Vagina (tissue), 2 donors: ENCODE measurements around the gene KIF26A. TPM values are rescaled to one million over a fixed set of nuclear protein-coding genes. Genes with fewer than 3 reads are reported as not detected.

Experiments
- DNase-seq, 2 donors: peaks; one replicate each; pipeline ENCODE4 v3.0.0-alpha.2; 2017; ENCODE audit errors: extremely low spot score in 2 of 2
- H3K27ac ChIP-seq: fragments of 200-600 bp; sonication (generic); one replicate; pipeline ENCODE4 v1.5.1; 2019
- H3K27me3 ChIP-seq: fragments of 200-600 bp; sonication (generic); one replicate; pipeline ENCODE4 v1.5.1; 2019
- H3K36me3 ChIP-seq, 2 donors: fragments of 200-600 bp; sonication (generic); one replicate each; pipeline ENCODE4 v1.5.1; 2017 to 2019
- H3K4me1 ChIP-seq: fragments of 200-600 bp; sonication (generic); one replicate; pipeline ENCODE4 v1.5.1; 2019
- H3K4me3 ChIP-seq, 2 donors: fragments of 200-600 bp; sonication (generic); 1 replicate in 1 of 2; 2 replicates in 1 of 2; pipeline ENCODE4 v1.5.1; 2016 to 2019
- H3K9me3 ChIP-seq: fragments of 200-600 bp; sonication (generic); one replicate; pipeline ENCODE4 v1.5.1; 2019
- CTCF ChIP-seq, 3 experiments: fragments of 450-650 bp in 2 of 3; fragments of 200-600 bp in 1 of 3; sonication (generic) in 1 of 3; IDR thresholded peaks; one replicate each; pipeline ENCODE4 v1.5.1; 2017 to 2019; ENCODE audit warnings: antibody characterized with exemption in 3 of 3, mild to moderate bottlenecking in 2 of 3, moderate library complexity in 2 of 3
- POLR2A ChIP-seq, 2 donors: fragments of 450-650 bp; IDR thresholded peaks; one replicate each; pipeline ENCODE4 v1.6.1; 2017; ENCODE audit warnings: antibody characterized with exemption in 2 of 2, mild to moderate bottlenecking in 2 of 2, moderate library complexity in 2 of 2
- POLR2AphosphoS5 ChIP-seq, 2 donors: sonication (generic); formaldehyde crosslinking; IDR thresholded peaks; one replicate each; pipeline ENCODE4 v1.9.0; 2017; ENCODE audit warnings: antibody characterized with exemption in 2 of 2, mild to moderate bottlenecking in 2 of 2, low read depth in 1 of 2; ENCODE audit not compliant: insufficient read depth in 1 of 2
- intact Hi-C: fragments of 100-400 bp; cut with DNase I; formaldehyde crosslinking; loops from one replicate; pipeline ENCODE4 v1.15.1; 2023
- total RNA-seq: library from RNA; depleted of rRNA; stranded (reverse); fragments of >200 nt; gene quantifications from one replicate; pipeline ENCODE4 v1.2.3, GENCODE V29; 2016

Gene KIF26A
- total RNA-seq, 1 donor from 2014 or later = 2.7 TPM

GRCh38 chr14:104096318-104096717 lies 42.1 kb upstream of the KIF26A start:
- H3K36me3 ChIP-seq = no peaks in the 10 kb centered on the region
- peaks cover 12% of the 10 kb centered on the region for H3K4me1 ChIP-seq
- H3K27ac ChIP-seq = no peak overlapping the region
- H3K9me3 ChIP-seq = no peaks in the 10 kb centered on the region
- H3K27me3 ChIP-seq = no peaks in the 10 kb centered on the region
- DNase-seq = no peak
- H3K4me3 ChIP-seq = no peak overlapping the region
- TF ChIP-seq CTCF (IDR thresholded peaks at IDR 0.05) (no peak), POLR2AphosphoS5 (IDR thresholded peaks at IDR 0.05; ENCODE audit: insufficient read depth in 1 of 2, low read depth in 1 of 2) (no peak), POLR2A (IDR thresholded peaks at IDR 0.05) (no peak)
- intact Hi-C loops = no loop called here

GRCh38 chr14:104096751-104097700 lies 41.4 kb upstream of the KIF26A start:
- no peak for TF ChIP-seq CTCF (IDR thresholded peaks at IDR 0.05)
- no peak for TF ChIP-seq POLR2AphosphoS5 (IDR thresholded peaks at IDR 0.05; ENCODE audit: insufficient read depth in 1 of 2, low read depth in 1 of 2)
- Histone ChIP-seq H3K27ac (no peak overlapping the region), H3K9me3 (no peaks in the 10 kb centered on the region), H3K4me1 (peaks cover 12% of the 10 kb centered on the region), H3K36me3 (no peaks in the 10 kb centered on the region), H3K4me3 (no peak overlapping the region), H3K27me3 (no peaks in the 10 kb centered on the region)
- DNase-seq = no peak
- intact Hi-C loops = no loop called here

DNA sequence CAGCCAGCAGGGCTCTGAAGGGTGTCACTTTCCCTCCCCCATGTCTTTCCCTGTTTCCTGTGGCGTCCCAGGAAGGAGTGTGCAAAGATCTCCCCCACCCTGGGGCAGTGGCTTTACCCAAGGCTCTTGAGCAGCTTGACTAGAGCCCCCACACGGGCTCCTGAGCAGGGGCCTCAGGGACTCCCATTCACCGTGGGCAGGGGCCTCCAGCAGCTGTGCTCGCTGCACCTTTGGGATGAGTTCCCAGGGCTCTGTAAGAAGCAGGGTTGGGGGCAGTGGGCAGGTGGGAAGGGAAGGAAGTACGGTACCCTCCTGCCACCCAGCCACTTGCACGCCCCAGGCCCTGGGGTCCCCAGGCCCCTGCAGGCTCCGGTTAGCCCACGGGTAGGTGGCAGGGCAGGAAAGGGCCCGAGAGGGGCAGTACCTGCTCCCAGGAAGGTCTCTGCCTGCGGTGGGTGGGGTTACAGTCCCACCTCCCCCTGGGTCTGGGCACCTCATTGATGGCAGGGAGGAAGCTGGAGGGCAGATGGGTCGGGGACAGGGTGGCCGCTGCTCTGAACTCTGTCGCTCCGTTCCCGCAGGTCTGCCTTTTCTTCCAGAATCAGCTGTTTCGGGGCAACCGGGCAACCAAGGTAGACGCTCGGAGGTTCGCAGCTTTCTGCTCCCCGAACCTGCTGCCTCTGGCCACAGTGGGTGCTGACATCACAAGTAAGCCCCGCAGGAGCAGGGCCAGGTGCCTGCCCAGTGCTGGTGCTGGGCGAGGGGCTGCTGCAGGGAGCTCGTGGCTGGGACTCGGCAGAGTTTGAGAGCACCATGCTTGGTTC lies 39.9 kb upstream of the KIF26A start:
- Histone ChIP-seq H3K27ac (no peak overlapping the region), H3K36me3 (no peaks in the 10 kb centered on the region), H3K4me1 (peaks cover 12% of the 10 kb centered on the region), H3K4me3 (no peak overlapping the region), H3K9me3 (no peaks in the 10 kb centered on the region), H3K27me3 (no peaks in the 10 kb centered on the region)
- DNase-seq = no peak
- TF ChIP-seq POLR2A (IDR thresholded peaks at IDR 0.05) (no peak), POLR2AphosphoS5 (IDR thresholded peaks at IDR 0.05; ENCODE audit: insufficient read depth in 1 of 2, low read depth in 1 of 2) (no peak), CTCF (IDR thresholded peaks at IDR 0.05) (no peak)
- intact Hi-C loops = no loop called here

GRCh38 chr14:104099096-104100041 lies 39.0 kb upstream of the KIF26A start:
- DNase-seq = no peak
- H3K4me3 ChIP-seq = no peak overlapping the region
- TF ChIP-seq POLR2AphosphoS5 (IDR thresholded peaks at IDR 0.05; ENCODE audit: insufficient read depth in 1 of 2, low read depth in 1 of 2) (no peak), POLR2A (IDR thresholded peaks at IDR 0.05) (no peak), CTCF (IDR thresholded peaks at IDR 0.05) (no peak)
- H3K4me1 ChIP-seq = peaks cover 16% of the 10 kb centered on the region
- H3K27ac ChIP-seq = peak overlapping the region; percentile 63
- intact Hi-C loops = no loop called here
- H3K27me3 ChIP-seq = no peaks in the 10 kb centered on the region
- H3K36me3 ChIP-seq = no peaks in the 10 kb centered on the region
- no peaks in the 10 kb centered on the region for H3K9me3 ChIP-seq
